ENCODE measurements around the gene ZDHHC7. TPM values are rescaled to one million over a fixed set of nuclear protein-coding genes. Genes with fewer than 3 reads are reported as not detected.

Gene ZDHHC7
- total RNA-seq, 6 donors from 2014 or later, result 77.4 to 112 (median 92.7) TPM

DNA sequence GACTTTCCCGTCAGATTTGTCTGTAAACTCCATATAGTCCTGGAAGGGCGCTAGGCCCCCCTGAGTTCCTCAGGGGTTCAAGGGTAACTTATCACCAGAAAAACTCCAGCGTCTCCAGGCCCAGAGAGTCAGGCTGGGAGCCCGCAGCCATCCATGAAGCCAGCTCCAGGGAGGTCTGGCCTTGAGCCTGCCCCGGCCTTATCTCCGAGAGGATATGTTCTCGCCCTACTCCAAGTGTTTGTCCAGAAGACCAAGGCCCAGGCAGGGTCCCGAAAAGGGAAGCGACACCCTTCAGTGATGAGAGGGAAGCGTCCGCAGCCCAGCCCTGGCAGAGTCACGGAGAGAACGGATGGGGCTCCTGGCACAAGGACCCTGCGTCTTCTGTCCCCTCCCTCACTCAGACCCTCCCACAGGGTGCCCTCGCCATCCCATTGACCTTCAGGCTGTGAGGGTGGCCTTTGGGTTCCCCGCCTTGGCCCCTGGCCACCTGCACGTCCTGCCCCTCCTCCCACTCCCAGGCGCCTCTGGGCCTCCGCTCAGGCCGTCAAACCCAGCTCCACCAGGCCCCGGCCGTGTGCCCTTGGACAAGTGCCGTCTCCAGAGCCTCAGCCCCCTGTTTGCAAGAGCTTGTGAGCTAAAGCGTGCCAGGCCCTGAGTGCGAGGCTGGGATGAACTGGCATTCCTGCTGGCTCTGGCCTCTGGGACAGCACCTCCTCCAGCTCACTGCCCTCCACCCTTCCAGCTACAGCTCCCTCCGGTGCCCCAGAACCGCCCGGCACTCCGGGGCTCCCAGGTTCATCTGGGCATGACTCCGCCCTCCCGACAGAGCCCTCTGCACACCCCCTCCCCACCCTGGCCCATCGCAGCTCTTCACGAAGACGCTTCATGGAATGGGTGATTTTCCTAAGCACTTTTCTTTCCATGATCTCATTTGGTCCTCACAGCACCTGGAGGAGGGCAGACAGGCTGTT, 83.4 kb downstream of the ZDHHC7 start:
- H3K4me1 ChIP-seq, result peaks cover 0 to 22% (median 15%) of the 10 kb centered on the region in 4 donors
- H3K27ac ChIP-seq, result no peak overlapping the region
- H3K36me3 ChIP-seq, result no peaks in the 10 kb centered on the region
- 76 to 80% methylated on average over 27 to 34 of the region's 34 CpGs for WGBS, 2 donors
- TF ChIP-seq POLR2A (IDR thresholded peaks at IDR 0.05) (no peak), EP300 (IDR thresholded peaks at IDR 0.05) (no peak), POLR2AphosphoS5 (IDR thresholded peaks at IDR 0.05) (no peak)
- TF ChIP-seq, protein P1, sequence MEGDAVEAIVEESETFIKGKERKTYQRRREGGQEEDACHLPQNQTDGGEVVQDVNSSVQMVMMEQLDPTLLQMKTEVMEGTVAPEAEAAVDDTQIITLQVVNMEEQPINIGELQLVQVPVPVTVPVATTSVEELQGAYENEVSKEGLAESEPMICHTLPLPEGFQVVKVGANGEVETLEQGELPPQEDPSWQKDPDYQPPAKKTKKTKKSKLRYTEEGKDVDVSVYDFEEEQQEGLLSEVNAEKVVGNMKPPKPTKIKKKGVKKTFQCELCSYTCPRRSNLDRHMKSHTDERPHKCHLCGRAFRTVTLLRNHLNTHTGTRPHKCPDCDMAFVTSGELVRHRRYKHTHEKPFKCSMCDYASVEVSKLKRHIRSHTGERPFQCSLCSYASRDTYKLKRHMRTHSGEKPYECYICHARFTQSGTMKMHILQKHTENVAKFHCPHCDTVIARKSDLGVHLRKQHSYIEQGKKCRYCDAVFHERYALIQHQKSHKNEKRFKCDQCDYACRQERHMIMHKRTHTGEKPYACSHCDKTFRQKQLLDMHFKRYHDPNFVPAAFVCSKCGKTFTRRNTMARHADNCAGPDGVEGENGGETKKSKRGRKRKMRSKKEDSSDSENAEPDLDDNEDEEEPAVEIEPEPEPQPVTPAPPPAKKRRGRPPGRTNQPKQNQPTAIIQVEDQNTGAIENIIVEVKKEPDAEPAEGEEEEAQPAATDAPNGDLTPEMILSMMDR (IDR thresholded peaks at IDR 0.05), result no peak
- no peaks in the 10 kb centered on the region for H3K27me3 ChIP-seq
- peak in 1 of 2 donors; percentile 38 for DNase-seq
- no peak for ATAC-seq (ENCODE audit: low FRiP score in 2 of 2)
- no peaks in the 10 kb centered on the region for H3K9me3 ChIP-seq
- H3K4me3 ChIP-seq, result no peak overlapping the region

DNA sequence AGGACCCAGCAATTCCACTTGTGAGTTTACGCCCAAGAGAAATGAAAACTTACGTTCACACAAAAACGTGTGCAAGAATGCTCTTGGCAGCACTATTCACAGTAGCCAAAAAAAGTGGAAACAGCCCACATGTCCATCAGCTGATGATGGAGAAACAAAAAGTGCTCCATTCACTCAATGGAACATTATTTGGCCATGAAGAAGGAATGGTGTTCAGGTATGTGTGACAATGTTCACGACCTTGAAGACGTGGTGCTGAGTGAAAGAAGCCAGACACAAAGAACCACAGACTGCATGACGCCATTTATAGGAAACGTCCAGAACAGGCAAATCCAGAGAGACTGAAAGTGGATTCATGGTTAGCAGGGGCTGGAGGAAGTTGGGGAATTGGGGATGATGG, 84.9 kb downstream of the ZDHHC7 start:
- Histone ChIP-seq H3K27me3 (no peaks in the 10 kb centered on the region), H3K4me3 (no peak overlapping the region), H3K27ac (no peak overlapping the region), H3K4me1 (peaks cover 6 to 28% (median 21%) of the 10 kb centered on the region in 4 donors), H3K9me3 (no peaks in the 10 kb centered on the region), H3K36me3 (no peaks in the 10 kb centered on the region)
- ATAC-seq (ENCODE audit: low FRiP score in 2 of 2) (no peak), DNase-seq (no peak)
- 46 to 64% methylated on average over 7 of the region's 7 CpGs for WGBS, 2 donors
- TF ChIP-seq, protein P1 (IDR thresholded peaks at IDR 0.05), result no peak
- TF ChIP-seq POLR2AphosphoS5 (IDR thresholded peaks at IDR 0.05), result no peak
- no peak for TF ChIP-seq EP300 (IDR thresholded peaks at IDR 0.05)
- TF ChIP-seq POLR2A (IDR thresholded peaks at IDR 0.05), result no peak

DNA sequence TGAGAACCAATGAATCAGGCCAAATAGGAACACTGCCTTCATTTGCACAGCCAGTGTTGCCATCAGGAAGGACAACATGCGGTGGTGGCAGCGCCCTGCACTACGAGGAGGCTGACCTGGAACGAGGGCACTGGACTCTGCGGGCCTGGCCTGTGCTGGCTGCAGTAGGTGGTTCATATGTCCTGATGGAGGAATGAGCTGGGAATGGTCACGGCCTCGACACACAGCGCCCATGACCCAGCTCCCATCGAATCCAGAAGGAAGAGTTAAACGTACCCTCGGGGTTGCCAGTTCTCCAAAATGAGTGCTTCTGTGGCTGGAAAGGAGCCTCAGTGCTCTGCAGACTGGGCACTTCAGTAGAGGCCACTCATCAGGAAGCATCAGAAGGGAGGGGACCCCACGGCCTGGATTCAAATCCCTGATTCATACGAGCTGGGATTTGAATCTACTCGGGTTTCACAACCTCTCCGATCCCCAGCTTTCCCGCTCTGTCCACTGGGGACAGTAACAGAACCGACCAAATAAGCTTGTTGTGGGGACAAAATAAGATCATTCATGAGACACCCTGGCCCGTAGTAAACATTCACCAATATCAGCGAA, 85.5 kb downstream of the ZDHHC7 start:
- TF ChIP-seq POLR2AphosphoS5 (IDR thresholded peaks at IDR 0.05) (no peak), POLR2A (IDR thresholded peaks at IDR 0.05) (no peak), EP300 (IDR thresholded peaks at IDR 0.05) (no peak)
- TF ChIP-seq, protein P1 (IDR thresholded peaks at IDR 0.05), result no peak
- 88 to 93% methylated on average over 11 to 19 of the region's 19 CpGs for WGBS, 2 donors
- peaks cover 6 to 28% (median 21%) of the 10 kb centered on the region in 4 donors for H3K4me1 ChIP-seq

DNA sequence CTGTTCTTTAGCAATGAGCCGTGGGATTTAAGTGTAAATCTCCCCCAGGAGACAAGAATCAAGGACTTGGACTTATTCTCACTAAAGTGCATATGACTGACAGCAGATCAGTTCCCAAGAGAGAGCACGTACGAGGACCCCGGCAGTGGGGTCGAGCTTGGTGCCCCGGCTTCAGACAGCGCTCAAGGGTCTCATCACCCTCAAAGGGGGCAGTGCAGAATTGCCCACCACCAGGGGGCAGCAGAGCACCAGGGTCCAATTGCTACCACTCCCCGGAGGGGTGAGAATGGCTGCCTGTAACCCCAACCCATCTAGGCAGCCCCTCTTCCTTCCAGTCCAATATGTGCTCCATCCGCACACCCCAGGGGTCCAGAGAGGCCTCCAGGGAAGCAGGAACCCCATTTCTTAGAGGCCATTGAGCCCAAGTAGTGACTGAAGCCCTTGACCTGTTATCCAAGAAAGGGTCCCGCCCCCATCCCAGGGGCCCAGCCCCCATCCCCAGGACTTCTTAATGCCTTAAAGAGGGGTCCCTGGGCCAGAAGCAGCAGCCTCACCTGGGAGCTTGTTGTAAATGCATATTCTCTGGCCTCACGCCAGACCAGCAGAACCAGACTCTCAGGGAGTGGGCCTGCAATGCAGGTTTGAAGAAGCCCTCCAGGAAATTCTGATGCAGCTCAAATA, 86.1 kb downstream of the ZDHHC7 start:
- ATAC-seq (ENCODE audit: low FRiP score in 2 of 2) (peak; percentile 34 to 56), DNase-seq (peak in 1 of 2 donors; percentile 53)
- Histone ChIP-seq H3K27me3 (no peaks in the 10 kb centered on the region), H3K36me3 (no peaks in the 10 kb centered on the region), H3K9me3 (no peaks in the 10 kb centered on the region), H3K27ac (no peak overlapping the region), H3K4me1 (peaks cover 6 to 28% (median 21%) of the 10 kb centered on the region in 4 donors), H3K4me3 (no peak overlapping the region)
- TF ChIP-seq EP300 (IDR thresholded peaks at IDR 0.05) (no peak), POLR2AphosphoS5 (IDR thresholded peaks at IDR 0.05) (no peak), POLR2A (IDR thresholded peaks at IDR 0.05) (no peak)
- TF ChIP-seq, protein P1 (IDR thresholded peaks at IDR 0.05), result peak; percentile 67 to 85 (median 78)
- WGBS, 2 donors, result 67 to 69% methylated on average over 8 to 11 of the region's 11 CpGs

More for the DNA sequence above, 85.5 kb downstream of the ZDHHC7 start:
- ATAC-seq (ENCODE audit: low FRiP score in 2 of 2), result no peak
- Histone ChIP-seq H3K27me3 (no peaks in the 10 kb centered on the region), H3K36me3 (no peaks in the 10 kb centered on the region), H3K4me3 (no peak overlapping the region), H3K27ac (no peak overlapping the region), H3K9me3 (no peaks in the 10 kb centered on the region)
- no peak for DNase-seq

All from upper lobe of left lung (tissue), 6 donors.